Liver (tissue), 9 donors: ENCODE data around the gene COL26A1. TPM values are rescaled to one million over a fixed set of nuclear protein-coding genes. Genes with fewer than 3 reads are reported as not detected.

Experiments used
- DNase-seq: peaks from one replicate; pipeline ENCODE4 v3.0.0-alpha.2; 2017; ENCODE audit warnings: low spot score
- H3K27ac ChIP-seq, 2 donors: one replicate each; pipeline ENCODE4 v1.7.0; 2013; ENCODE audit warnings: inconsistent platforms in 2 of 2, low read length in 2 of 2, control low read depth in 1 of 2, low read depth in 1 of 2, mild to moderate bottlenecking in 1 of 2
- H3K27me3 ChIP-seq, 4 donors: one replicate each; pipeline versions ENCODE4 v1.6.1 to v1.7.0; 2013; ENCODE audit warnings: low read length in 3 of 4, inconsistent platforms in 1 of 4, mild to moderate bottlenecking in 1 of 4, moderate library complexity in 1 of 4; ENCODE audit not compliant: control insufficient read depth in 4 of 4, insufficient read depth in 4 of 4
- H3K36me3 ChIP-seq, 4 donors: one replicate each; pipeline versions ENCODE4 v1.6.1 to v1.7.0; 2013; ENCODE audit warnings: low read length in 3 of 4, mild to moderate bottlenecking in 3 of 4, low read depth in 1 of 4, moderate library complexity in 1 of 4; ENCODE audit not compliant: control insufficient read depth in 4 of 4, insufficient read depth in 3 of 4
- H3K4me1 ChIP-seq, 4 donors: one replicate each; pipeline versions ENCODE4 v1.6.1 to v1.7.0; 2013; ENCODE audit warnings: low read length in 3 of 4, mild to moderate bottlenecking in 3 of 4, moderate library complexity in 1 of 4; ENCODE audit not compliant: control insufficient read depth in 4 of 4, insufficient read depth in 4 of 4
- H3K4me3 ChIP-seq, 3 donors: one replicate each; pipeline versions ENCODE4 v1.6.1 to v1.7.0; 2013; ENCODE audit warnings: low read length in 3 of 3, control low read depth in 1 of 3, low read depth in 1 of 3, mild to moderate bottlenecking in 1 of 3
- H3K9ac ChIP-seq, 2 donors: one replicate each; pipeline ENCODE4 v1.7.0; 2013; ENCODE audit warnings: low read length in 2 of 2, mild to moderate bottlenecking in 2 of 2, moderate library complexity in 2 of 2, control low read depth in 1 of 2, low read depth in 1 of 2
- H3K9me3 ChIP-seq, 4 donors: one replicate each; pipeline versions ENCODE4 v1.6.1 to v1.7.0; 2013; ENCODE audit warnings: low read length in 3 of 4; ENCODE audit not compliant: control insufficient read depth in 4 of 4
- ATF3 ChIP-seq: IDR thresholded peaks from 2 replicates; pipeline ENCODE4 v1.6.1; 2016; ENCODE audit warnings: antibody characterized with exemption
- EGR1 ChIP-seq, 2 donors: IDR thresholded peaks; 2 replicates each; pipeline ENCODE4 v1.6.1; 2016 to 2018; ENCODE audit warnings: antibody characterized with exemption in 2 of 2, low read depth in 2 of 2
- FOXA1 ChIP-seq: IDR thresholded peaks from 2 replicates; pipeline ENCODE4 v1.6.1; 2016; ENCODE audit warnings: antibody characterized with exemption
- FOXA2 ChIP-seq: IDR thresholded peaks from 2 replicates; pipeline ENCODE4 v1.6.1; 2016; ENCODE audit warnings: antibody characterized with exemption
- GABPA ChIP-seq, 2 donors: IDR thresholded peaks in 1 of 2; conservative IDR thresholded peaks in 1 of 2; 2 replicates each; pipeline ENCODE4 v1.6.1; 2016; ENCODE audit warnings: antibody characterized with exemption in 2 of 2, mild to moderate bottlenecking in 1 of 2, moderate library complexity in 1 of 2
- HNF4A ChIP-seq, 2 donors: conservative IDR thresholded peaks; 2 replicates each; pipeline ENCODE4 v1.6.1; 2016; ENCODE audit warnings: antibody characterized with exemption in 2 of 2, mild to moderate bottlenecking in 2 of 2
- HNF4G ChIP-seq: IDR thresholded peaks from 2 replicates; pipeline ENCODE4 v1.6.1; 2016; ENCODE audit warnings: antibody characterized with exemption
- JUND ChIP-seq, 2 donors: IDR thresholded peaks; 2 replicates each; pipeline ENCODE4 v1.6.1; 2016; ENCODE audit warnings: antibody characterized with exemption in 2 of 2
- NR2F2 ChIP-seq: IDR thresholded peaks from 2 replicates; pipeline ENCODE4 v1.6.1; 2016; ENCODE audit warnings: antibody characterized with exemption
- RAD21 ChIP-seq, 2 donors: IDR thresholded peaks; 2 replicates each; pipeline ENCODE4 v1.6.1; 2016; ENCODE audit warnings: antibody characterized with exemption in 2 of 2, mild to moderate bottlenecking in 2 of 2
- RXRA ChIP-seq, 2 donors: IDR thresholded peaks; 2 replicates each; pipeline ENCODE4 v1.6.1; 2017 to 2018; ENCODE audit warnings: antibody characterized with exemption in 2 of 2, mild to moderate bottlenecking in 1 of 2
- SP1 ChIP-seq: IDR thresholded peaks from 2 replicates; pipeline ENCODE4 v1.6.1; 2018; ENCODE audit warnings: antibody characterized with exemption, mild to moderate bottlenecking
- TAF1 ChIP-seq: conservative IDR thresholded peaks from 2 replicates; pipeline ENCODE4 v1.6.1; 2016; ENCODE audit warnings: antibody characterized with exemption, mild to moderate bottlenecking
- YY1 ChIP-seq: IDR thresholded peaks from 2 replicates; pipeline ENCODE4 v1.6.1; 2016; ENCODE audit warnings: antibody characterized with exemption, mild to moderate bottlenecking
- WGBS: extraction: QIAGEN DNeasy Blood & Tissue Kit; methylation state at CpG from one replicate; pipeline ENCODE4 v1.1.7; 2013; 5-methylcytosine and 5-hydroxymethylcytosine counted together
- polyA plus RNA-seq, 2 donors: library from polyadenylated mRNA; stranded (reverse) in 1 of 2; unstranded in 1 of 2; fragments of 200-250 nt in 1 of 2; fragments of >200 nt in 1 of 2; fragmentation: Nextera tagmentation in 1 of 2; extraction: Ambion mirVana in 1 of 2; gene quantifications; one replicate each; pipeline versions ENCODE4 v1.2.1 to v1.2.3, GENCODE V29; 2013 to 2015
- total RNA-seq, 2 donors: library from RNA; depleted of rRNA; stranded (reverse); fragments of >200 nt; gene quantifications; one replicate each; pipeline ENCODE4 v1.2.3, GENCODE V29; 2014
- TF ChIP-seq, protein P1 (sequence below): IDR thresholded peaks from 2 replicates; pipeline ENCODE4 v1.6.1; 2016; ENCODE audit warnings: antibody characterized with exemption
- TF ChIP-seq, protein P2 (sequence below): IDR thresholded peaks from 2 replicates; pipeline ENCODE4 v1.6.1; 2016; ENCODE audit warnings: antibody characterized with exemption
- TF ChIP-seq, protein P3 (sequence below): IDR thresholded peaks from 2 replicates; pipeline ENCODE4 v1.6.1; 2016; ENCODE audit warnings: antibody characterized with exemption, mild to moderate bottlenecking
- donor health status: healthy.
- donor health status: healthy.
- donor health status: healthy.
- donor health status: healthy.
- donor health status: healthy.

The COL26A1 gene
- total and polyA plus RNA-seq, 4 donors: 0.76 to 1.8 (median 0.96) TPM

- Histone ChIP-seq H3K4me1 (peaks cover 0 to 5% (median 1%) of the 10 kb centered on the region in 4 donors), H3K9ac (no peak overlapping the region), H3K27me3 (no peaks in the 10 kb centered on the region), H3K4me3 (no peak overlapping the region), H3K27ac (no peak overlapping the region), H3K36me3 (no peaks in the 10 kb centered on the region), H3K9me3 (no peaks in the 10 kb centered on the region)
- TF ChIP-seq FOXA2: no peak
- TF ChIP-seq HNF4G: no peak
- TF ChIP-seq, protein P1, sequence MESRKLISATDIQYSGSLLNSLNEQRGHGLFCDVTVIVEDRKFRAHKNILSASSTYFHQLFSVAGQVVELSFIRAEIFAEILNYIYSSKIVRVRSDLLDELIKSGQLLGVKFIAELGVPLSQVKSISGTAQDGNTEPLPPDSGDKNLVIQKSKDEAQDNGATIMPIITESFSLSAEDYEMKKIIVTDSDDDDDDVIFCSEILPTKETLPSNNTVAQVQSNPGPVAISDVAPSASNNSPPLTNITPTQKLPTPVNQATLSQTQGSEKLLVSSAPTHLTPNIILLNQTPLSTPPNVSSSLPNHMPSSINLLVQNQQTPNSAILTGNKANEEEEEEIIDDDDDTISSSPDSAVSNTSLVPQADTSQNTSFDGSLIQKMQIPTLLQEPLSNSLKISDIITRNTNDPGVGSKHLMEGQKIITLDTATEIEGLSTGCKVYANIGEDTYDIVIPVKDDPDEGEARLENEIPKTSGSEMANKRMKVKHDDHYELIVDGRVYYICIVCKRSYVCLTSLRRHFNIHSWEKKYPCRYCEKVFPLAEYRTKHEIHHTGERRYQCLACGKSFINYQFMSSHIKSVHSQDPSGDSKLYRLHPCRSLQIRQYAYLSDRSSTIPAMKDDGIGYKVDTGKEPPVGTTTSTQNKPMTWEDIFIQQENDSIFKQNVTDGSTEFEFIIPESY: no peak
- TF ChIP-seq RXRA (IDR thresholded peaks at IDR 0.05): no peak
- TF ChIP-seq, protein P2, sequence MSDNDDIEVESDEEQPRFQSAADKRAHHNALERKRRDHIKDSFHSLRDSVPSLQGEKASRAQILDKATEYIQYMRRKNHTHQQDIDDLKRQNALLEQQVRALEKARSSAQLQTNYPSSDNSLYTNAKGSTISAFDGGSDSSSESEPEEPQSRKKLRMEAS: no peak
- no peak for TF ChIP-seq SP1
- no peak for TF ChIP-seq HNF4A (conservative IDR thresholded peaks at IDR 0.05)
- TF ChIP-seq YY1: no peak
- no peak for TF ChIP-seq JUND (IDR thresholded peaks at IDR 0.05)
- TF ChIP-seq, protein P3, sequence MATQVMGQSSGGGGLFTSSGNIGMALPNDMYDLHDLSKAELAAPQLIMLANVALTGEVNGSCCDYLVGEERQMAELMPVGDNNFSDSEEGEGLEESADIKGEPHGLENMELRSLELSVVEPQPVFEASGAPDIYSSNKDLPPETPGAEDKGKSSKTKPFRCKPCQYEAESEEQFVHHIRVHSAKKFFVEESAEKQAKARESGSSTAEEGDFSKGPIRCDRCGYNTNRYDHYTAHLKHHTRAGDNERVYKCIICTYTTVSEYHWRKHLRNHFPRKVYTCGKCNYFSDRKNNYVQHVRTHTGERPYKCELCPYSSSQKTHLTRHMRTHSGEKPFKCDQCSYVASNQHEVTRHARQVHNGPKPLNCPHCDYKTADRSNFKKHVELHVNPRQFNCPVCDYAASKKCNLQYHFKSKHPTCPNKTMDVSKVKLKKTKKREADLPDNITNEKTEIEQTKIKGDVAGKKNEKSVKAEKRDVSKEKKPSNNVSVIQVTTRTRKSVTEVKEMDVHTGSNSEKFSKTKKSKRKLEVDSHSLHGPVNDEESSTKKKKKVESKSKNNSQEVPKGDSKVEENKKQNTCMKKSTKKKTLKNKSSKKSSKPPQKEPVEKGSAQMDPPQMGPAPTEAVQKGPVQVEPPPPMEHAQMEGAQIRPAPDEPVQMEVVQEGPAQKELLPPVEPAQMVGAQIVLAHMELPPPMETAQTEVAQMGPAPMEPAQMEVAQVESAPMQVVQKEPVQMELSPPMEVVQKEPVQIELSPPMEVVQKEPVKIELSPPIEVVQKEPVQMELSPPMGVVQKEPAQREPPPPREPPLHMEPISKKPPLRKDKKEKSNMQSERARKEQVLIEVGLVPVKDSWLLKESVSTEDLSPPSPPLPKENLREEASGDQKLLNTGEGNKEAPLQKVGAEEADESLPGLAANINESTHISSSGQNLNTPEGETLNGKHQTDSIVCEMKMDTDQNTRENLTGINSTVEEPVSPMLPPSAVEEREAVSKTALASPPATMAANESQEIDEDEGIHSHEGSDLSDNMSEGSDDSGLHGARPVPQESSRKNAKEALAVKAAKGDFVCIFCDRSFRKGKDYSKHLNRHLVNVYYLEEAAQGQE: no peak
- no peak for TF ChIP-seq FOXA1
- TF ChIP-seq ATF3: no peak
- WGBS: 81% methylated on average over 19 of the region's 19 CpGs
- no peak for DNase-seq
Observed at GRCh38 chr7:101436857-101437576, 74.3 kb downstream of the COL26A1 start.

GRCh38 chr7:101441890-101442289, 79.2 kb downstream of the COL26A1 start:
- no peak for DNase-seq
- H3K9ac ChIP-seq: no peak overlapping the region
- H3K4me3 ChIP-seq: no peak overlapping the region
- H3K27ac ChIP-seq: no peak overlapping the region
- peaks cover 0 to 5% (median 0%) of the 10 kb centered on the region in 4 donors for H3K4me1 ChIP-seq
- 40% methylated on average over 7 of the region's 7 CpGs for WGBS
- no peaks in the 10 kb centered on the region for H3K9me3 ChIP-seq
- no peaks in the 10 kb centered on the region for H3K27me3 ChIP-seq
- H3K36me3 ChIP-seq: no peaks in the 10 kb centered on the region
- TF ChIP-seq TAF1 (no peak), HNF4G (no peak), GABPA (IDR thresholded peaks at IDR 0.05 in 1 of 2, conservative IDR thresholded peaks at IDR 0.05 in 1 of 2) (no peak), ATF3 (no peak), EGR1 (IDR thresholded peaks at IDR 0.05; ENCODE audit: low read depth in 2 of 2) (no peak), RAD21 (IDR thresholded peaks at IDR 0.05) (no peak), FOXA1 (no peak), FOXA2 (no peak), RXRA (IDR thresholded peaks at IDR 0.05) (no peak), SP1 (no peak), NR2F2 (no peak)
- TF ChIP-seq, protein P3: no peak
- TF ChIP-seq, protein P2: no peak
- TF ChIP-seq, protein P1: no peak
